K562 (cell line): ENCODE data around the gene PXK. TPM values are rescaled to one million over a fixed set of nuclear protein-coding genes. Genes with fewer than 3 reads are reported as not detected.

Experiments used
- ATAC-seq: fragments of 200-7000 bp; cut with Tn5 transposase; 3 replicates; pipeline ENCODE4 v1.9.1; 2020; ENCODE audit warnings: moderate library complexity
- BruUV-seq: library from RNA; stranded (reverse); fragments of 400-500 nt; replicated peaks from 2 replicates; lab custom pipeline; 2021; lab: Mats Ljungman, UMichigan
- CTCF ChIA-PET: fragments of 300-600 bp; formaldehyde crosslinking; extraction: SDS; loops from one replicate; lab custom pipeline; 2021; ENCODE audit warnings: low intra/inter-chr PET ratio; lab: Yijun Ruan, JAX
- POLR2A ChIA-PET: fragments of 300-600, 350-650 bp; sonication (Branson Sonifier 250); formaldehyde crosslinking; extraction: SDS; loops from one replicate; lab custom pipeline; 2021; ENCODE audit warnings: antibody characterized with exemption, inconsistent platforms; lab: Yijun Ruan, JAX
- DNase-seq, 4 experiments: peaks; one replicate each; pipeline versions ENCODE4 v3.0.0 to v3.0.0-alpha.2; 2011 to 2018; ENCODE audit warnings: low spot score in 3 of 4, mixed read lengths in 3 of 4; ENCODE audit errors: extremely low read depth in 1 of 4
- FAIRE-seq: peaks from 2 replicates; lab custom pipeline; 2011; peaks lifted over from hg19 to GRCh38; lab: Jason Lieb, UNC
- H2AFZ ChIP-seq: 2 replicates; pipeline ENCODE4 v1.6.0; 2011; ENCODE audit warnings: low read depth, low read length, control low read depth, inconsistent platforms
- H3K27ac ChIP-seq: fragments of 200-600 bp; 3 replicates; pipeline ENCODE4 v1.8.0; 2011; ENCODE audit warnings: low read depth, mild to moderate bottlenecking, control low read depth, inconsistent platforms, low read length, moderate library complexity, mixed read lengths; ENCODE audit errors: extremely low read depth
- H3K27me3 ChIP-seq, 2 experiments: fragments of 300-600 bp in 1 of 2; 2 replicates in 1 of 2; 3 replicates in 1 of 2; pipeline versions ENCODE4 v1.6.0 to v1.8.0; 2011; ENCODE audit warnings: inconsistent platforms in 2 of 2, low read length in 2 of 2, mild to moderate bottlenecking in 1 of 2, mixed read lengths in 1 of 2, moderate library complexity in 1 of 2; ENCODE audit not compliant: control insufficient read depth in 2 of 2, insufficient read depth in 2 of 2
- H3K36me3 ChIP-seq: fragments of 300-600 bp; 3 replicates; pipeline ENCODE4 v1.8.0; 2011; ENCODE audit warnings: mild to moderate bottlenecking, low read length, inconsistent platforms; ENCODE audit not compliant: control insufficient read depth, insufficient read depth
- H3K4me1 ChIP-seq, 2 experiments: fragments of 200-600 bp in 1 of 2; replicated peaks in 1 of 2; 2 replicates in 1 of 2; 3 replicates in 1 of 2; pipeline versions ENCODE4 v1.5.1 to v1.8.0; 2011; ENCODE audit warnings: inconsistent platforms in 2 of 2, low read length in 2 of 2, mild to moderate bottlenecking in 1 of 2, mixed read lengths in 1 of 2, moderate library complexity in 1 of 2; ENCODE audit not compliant: control insufficient read depth in 2 of 2, insufficient read depth in 2 of 2
- H3K4me2 ChIP-seq: 2 replicates; pipeline ENCODE4 v1.6.1; 2011; ENCODE audit warnings: low read length, control low read depth, inconsistent platforms, mixed read lengths; ENCODE audit not compliant: insufficient read depth
- H3K4me3 ChIP-seq: fragments of 200-600 bp; sonication (generic), shearing (Covaris generic); 2 replicates; pipeline ENCODE4 v1.5.1; 2016; ENCODE audit warnings: control low read depth, inconsistent platforms
- H3K79me2 ChIP-seq: fragments of 200-600 bp; 3 replicates; pipeline ENCODE4 v1.8.0; 2011; ENCODE audit warnings: low read length, inconsistent platforms; ENCODE audit not compliant: control insufficient read depth, insufficient read depth
- H3K9ac ChIP-seq, 2 experiments: 2 replicates each; pipeline versions ENCODE4 v1.6.0 to v1.6.1; 2011; ENCODE audit warnings: low read depth in 2 of 2, low read length in 2 of 2, control low read depth in 1 of 2, inconsistent platforms in 1 of 2, mild to moderate bottlenecking in 1 of 2, mixed read lengths in 1 of 2; ENCODE audit not compliant: insufficient read depth in 1 of 2
- H3K9me1 ChIP-seq: one replicate; pipeline ENCODE4 v1.6.0; 2011; ENCODE audit warnings: inconsistent platforms, mild to moderate bottlenecking, low read length, moderate library complexity; ENCODE audit not compliant: control insufficient read depth, insufficient read depth
- H3K9me3 ChIP-seq: replicated peaks from 2 replicates; pipeline ENCODE4 v1.5.1; 2011; ENCODE audit warnings: low read depth, low read length, inconsistent platforms; ENCODE audit not compliant: control insufficient read depth, insufficient read depth
- H4K20me1 ChIP-seq: replicated peaks from 2 replicates; pipeline ENCODE4 v1.6.1; 2011; ENCODE audit warnings: low read length, inconsistent platforms, mixed read lengths; ENCODE audit not compliant: control insufficient read depth, insufficient read depth
- HNRNPUL1 ChIP-seq: fragments of 200-400 bp; formaldehyde crosslinking; IDR thresholded peaks from 2 replicates; pipeline ENCODE4 v1.6.1; 2017; ENCODE audit warnings: low read length
- SNRNP70 ChIP-seq: fragments of 200-400 bp; formaldehyde crosslinking; optimal IDR thresholded peaks from 2 replicates; pipeline ENCODE3; 2017; ENCODE audit warnings: low read depth, low read length
- SRF ChIP-seq, 2 experiments: fragments of 250-450, 450-650 bp in 1 of 2; sonication (Bioruptor Pico) in 1 of 2; sonication (generic) in 1 of 2; formaldehyde crosslinking; IDR thresholded peaks; 2 replicates each; pipeline versions ENCODE4 v1.5.0 to v1.5.1; 2020 to 2022; ENCODE audit warnings: mild to moderate bottlenecking in 1 of 2, missing genetic modification reagents in 1 of 2
- ZNF146 ChIP-seq: IDR thresholded peaks from one replicate; pipeline ENCODE4 v1.6.1; 2018; ENCODE audit warnings: missing compliant biosample characterization; ENCODE audit not compliant: unreplicated experiment
- ZNF23 ChIP-seq: fragments of 250-450 bp; sonication (Bioruptor Pico); IDR thresholded peaks from 2 replicates; pipeline ENCODE4 v1.4.0; 2020; ENCODE audit warnings: mild to moderate bottlenecking
- ZNF274 ChIP-seq: IDR thresholded peaks from 2 replicates; pipeline ENCODE4 v1.6.1; 2011; ENCODE audit warnings: low read depth, mild to moderate bottlenecking, low read length, moderate library complexity, borderline replicate concordance
- WGBS: fragments of 100-300 bp; shearing (Covaris generic); methylation state at CpG from one replicate; pipeline ENCODE4 v1.1.6; 2016; ENCODE audit warnings: low coverage, mixed read lengths; ENCODE audit not compliant: insufficient coverage; ENCODE audit errors: missing lambda C conversion rate; 5-methylcytosine and 5-hydroxymethylcytosine counted together
- in situ Hi-C: fragments of 300-500 bp; cut with MboI; formaldehyde crosslinking; loops from 4 replicates; pipeline ENCODE4 v1.15.0; 2018; ENCODE audit warnings: inconsistent platforms, mixed read lengths
- intact Hi-C: fragments of 100-400 bp; cut with micrococcal nuclease; formaldehyde crosslinking; loops from 2 replicates; pipeline ENCODE4 v1.14.2; 2022
- polyA plus RNA-seq, 8 experiments: library from polyadenylated mRNA; depleted of rRNA in 4 of 8; stranded (reverse) in 5 of 8; unstranded in 3 of 8; fragments of >200 nt; fragmentation: Nextera tagmentation in 2 of 8; fragmentation: Illumina TruSeq in 1 of 8; extraction: Ambion mirVana in 2 of 8; extraction: Trizol in 1 of 8; gene quantifications; 2 replicates each; pipeline versions ENCODE4 v1.2.1 to v1.2.3, GENCODE V29; 2011 to 2014; ENCODE audit warnings: inconsistent platforms in 1 of 8, missing spikeins in 1 of 8
- total RNA-seq, 7 experiments: library from RNA; depleted of rRNA in 6 of 7; stranded (reverse); fragments of >200 nt in 6 of 7; fragmentation: Illumina TruSeq in 2 of 7; extraction: Trizol in 2 of 7; gene quantifications; 2 replicates each; pipeline versions ENCODE4 v1.2.1 to v1.2.3, GENCODE V29; 2011 to 2021; ENCODE audit warnings: low replicate concordance in 1 of 7

PXK gene
- total and polyA plus RNA-seq, 9 of the 15 experiments (the other 6 are each of a cell fraction or from before 2014, with no cell fraction given): 3.3 to 19.9 (median 11.3) TPM

GRCh38 chr3:58411036-58411435 lies 78.3 kb downstream of the PXK start:
- no peaks in the 10 kb centered on the region for H3K9me1 ChIP-seq
- WGBS: 78% methylated on average over 3 of the region's 3 CpGs
- DNase-seq (no peak), ATAC-seq (no peak), FAIRE-seq (no peak)
- ChIA-PET POLR2A (no interaction called here), CTCF (no interaction called here)
- no peak overlapping the region for H3K27ac ChIP-seq
- no peaks in the 10 kb centered on the region for H3K9me3 ChIP-seq
- no peaks in the 10 kb centered on the region for H3K27me3 ChIP-seq
- no peak overlapping the region for H3K9ac ChIP-seq
- H2AFZ ChIP-seq: no peak overlapping the region
- no peak overlapping the region for H3K4me3 ChIP-seq
- TF ChIP-seq ZNF146 (CRISPR knock-in tag): no peak
- TF ChIP-seq ZNF274: no peak
- no peak for TF ChIP-seq SRF (CRISPR knock-in tag; IDR thresholded peaks at IDR 0.05)
- TF ChIP-seq SNRNP70: no peak
- TF ChIP-seq HNRNPUL1: no peak
- TF ChIP-seq ZNF23 (CRISPR knock-in tag): no peak
- TF ChIP-seq, all 486 proteins: peak for 0
- no TSS peak for BruUV-seq
- peaks cover 0 to 6% of the 10 kb centered on the region in 2 experiments; a peak in 2 of 5 replicates for H3K4me1 ChIP-seq
- no peaks in the 10 kb centered on the region for H4K20me1 ChIP-seq
- H3K79me2 ChIP-seq: no peaks in the 10 kb centered on the region
- peaks cover 17% of the 10 kb centered on the region for H3K36me3 ChIP-seq
- intact Hi-C loops: loop anchor here (5.0 kb wide), 1 partner anchor 104 kb away; the partner anchor contains the start of genes HTD2 and RPP14
- H3K4me2 ChIP-seq: no peak overlapping the region
- in situ Hi-C loops: loop anchor here (5.0 to 10.0 kb wide), 2 partner anchors 84 to 226 kb away; no protein-coding TSS in a partner anchor
